PC-9 (cell line): ENCODE data around the gene ROR2.

Source experiments
- CTCF ChIP-seq: fragments of 200-600 bp; sonication (generic); conservative IDR thresholded peaks from 2 replicates; pipeline ENCODE4 v1.6.1; 2017; ENCODE audit warnings: mixed run types, antibody characterized with exemption, mild to moderate bottlenecking, moderate library complexity
- EZH2 ChIP-seq: fragments of 200-600 bp; sonication (generic); IDR thresholded peaks from 2 replicates; pipeline ENCODE4 v1.8.0; 2017; ENCODE audit warnings: antibody characterized with exemption, low read depth

GRCh38 chr9:91720313-91720712 lies 229.7 kb downstream of the ROR2 start:
- TF ChIP-seq CTCF = no peak
- TF ChIP-seq EZH2 = no peak
